H9 (cell line): ENCODE measurements around the gene GMPS. TPM values are rescaled to one million over a fixed set of nuclear protein-coding genes. Genes with fewer than 3 reads are reported as not detected.

Source experiments
- DNase-seq: peaks from one replicate; pipeline ENCODE4 v3.0.0-alpha.2; 2017
- H2AFZ ChIP-seq: one replicate; pipeline ENCODE4 v1.6.1; 2013; ENCODE audit warnings: mild to moderate bottlenecking, low read length, control low read depth, moderate library complexity
- H2AK5ac ChIP-seq: 2 replicates; pipeline ENCODE4 v1.6.1; 2013; ENCODE audit warnings: low read length, control low read depth, mixed read lengths; ENCODE audit not compliant: insufficient read length
- H2BK120ac ChIP-seq: one replicate; pipeline ENCODE4 v1.6.1; 2013; ENCODE audit warnings: low read depth, mild to moderate bottlenecking, low read length, control low read depth, inconsistent platforms; ENCODE audit not compliant: poor library complexity, severe bottlenecking
- H2BK12ac ChIP-seq: 2 replicates; pipeline ENCODE4 v1.6.1; 2013; ENCODE audit warnings: low read length, control low read depth, mixed read lengths, low read depth; ENCODE audit not compliant: insufficient read length
- H2BK15ac ChIP-seq: 2 replicates; pipeline ENCODE4 v1.6.1; 2013; ENCODE audit warnings: low read depth, low read length, control low read depth
- H2BK20ac ChIP-seq: one replicate; pipeline ENCODE4 v1.6.1; 2013; ENCODE audit warnings: low read depth, mild to moderate bottlenecking, low read length, control low read depth, inconsistent platforms; ENCODE audit not compliant: poor library complexity, severe bottlenecking
- H2BK5ac ChIP-seq: 2 replicates; pipeline ENCODE4 v1.6.1; 2013; ENCODE audit warnings: low read length, control low read depth, mixed read lengths; ENCODE audit not compliant: insufficient read length
- H3K14ac ChIP-seq: 2 replicates; pipeline ENCODE4 v1.6.1; 2013; ENCODE audit warnings: low read length, control low read depth; ENCODE audit not compliant: insufficient read depth
- H3K18ac ChIP-seq: 2 replicates; pipeline ENCODE4 v1.6.1; 2013; ENCODE audit warnings: low read depth, mild to moderate bottlenecking, mixed read lengths, low read length, control low read depth; ENCODE audit not compliant: insufficient read length
- H3K23ac ChIP-seq: 2 replicates; pipeline ENCODE4 v1.6.1; 2013; ENCODE audit warnings: low read length, control low read depth, mixed read lengths, low read depth; ENCODE audit not compliant: insufficient read length
- H3K23me2 ChIP-seq: 2 replicates; pipeline ENCODE4 v1.6.1; 2013; ENCODE audit warnings: low read depth, mild to moderate bottlenecking, mixed read lengths, low read length, control low read depth; ENCODE audit not compliant: insufficient read length, poor library complexity, severe bottlenecking
- H3K27ac ChIP-seq: 2 replicates; pipeline ENCODE4 v1.5.1; 2013; ENCODE audit warnings: low read length, control low read depth, mixed read lengths, low read depth; ENCODE audit not compliant: insufficient read length
- H3K27me3 ChIP-seq: 2 replicates; pipeline ENCODE4 v1.6.1; 2013; ENCODE audit warnings: low read length, control low read depth, inconsistent platforms; ENCODE audit not compliant: insufficient read depth
- H3K4ac ChIP-seq: 2 replicates; pipeline ENCODE4 v1.6.1; 2013; ENCODE audit warnings: low read depth, mild to moderate bottlenecking, control low read depth, inconsistent platforms, low read length, moderate library complexity
- H3K4me1 ChIP-seq: 2 replicates; pipeline ENCODE4 v1.6.1; 2013; ENCODE audit warnings: low read length, control low read depth, inconsistent platforms; ENCODE audit not compliant: insufficient read depth
- H3K4me2 ChIP-seq: 2 replicates; pipeline ENCODE4 v1.6.1; 2013; ENCODE audit warnings: low read length, control low read depth, mixed read lengths; ENCODE audit not compliant: insufficient read length, insufficient read depth
- H3K56ac ChIP-seq: 2 replicates; pipeline ENCODE4 v1.6.1; 2013; ENCODE audit warnings: low read depth, mild to moderate bottlenecking, mixed read lengths, low read length, control low read depth; ENCODE audit not compliant: insufficient read length
- H3K79me1 ChIP-seq: 2 replicates; pipeline ENCODE4 v1.6.1; 2013; ENCODE audit warnings: low read depth, mild to moderate bottlenecking, moderate library complexity, low read length, control low read depth, inconsistent platforms; ENCODE audit not compliant: insufficient read depth, poor library complexity, severe bottlenecking
- H3K79me2 ChIP-seq: 2 replicates; pipeline ENCODE4 v1.6.1; 2013; ENCODE audit warnings: low read length, control low read depth, inconsistent platforms; ENCODE audit not compliant: insufficient read depth
- H3K9ac ChIP-seq: 2 replicates; pipeline ENCODE4 v1.6.1; 2013; ENCODE audit warnings: low read length, control low read depth, mixed read lengths; ENCODE audit not compliant: insufficient read length; ENCODE audit errors: extremely low read depth
- H3K9me3 ChIP-seq: one replicate; pipeline ENCODE4 v1.6.1; 2013; ENCODE audit warnings: low read depth, low read length, inconsistent platforms; ENCODE audit not compliant: control insufficient read depth
- H3T11ph ChIP-seq: one replicate; pipeline ENCODE4 v1.6.1; 2013; ENCODE audit warnings: mild to moderate bottlenecking, low read length, control low read depth, inconsistent platforms
- H4K20me1 ChIP-seq: one replicate; pipeline ENCODE4 v1.6.1; 2013; ENCODE audit not compliant: control insufficient read depth, insufficient read length, insufficient read depth
- H4K5ac ChIP-seq: 2 replicates; pipeline ENCODE4 v1.6.1; 2013; ENCODE audit warnings: low read depth, mild to moderate bottlenecking, mixed read lengths, low read length, control low read depth; ENCODE audit not compliant: insufficient read length
- H4K8ac ChIP-seq: replicated peaks from 2 replicates; pipeline ENCODE4 v1.6.1; 2013; ENCODE audit warnings: low read length, control low read depth, mixed read lengths, low read depth; ENCODE audit not compliant: insufficient read length
- H4K91ac ChIP-seq: 2 replicates; pipeline ENCODE4 v1.6.1; 2013; ENCODE audit warnings: low read depth, mild to moderate bottlenecking, moderate library complexity, mixed read lengths, low read length, control low read depth; ENCODE audit not compliant: insufficient read length
- H3K27ac Mint-ChIP-seq, 3 experiments: 2 replicates in 2 of 3; 3 replicates in 1 of 3; pipeline ENCODE4 v1.8.0; 2020 to 2021; ENCODE audit warnings: mixed read lengths in 3 of 3, mild to moderate bottlenecking in 1 of 3, moderate library complexity in 1 of 3
- H3K27me3 Mint-ChIP-seq: 2 replicates; pipeline ENCODE4 v1.8.0; 2021; ENCODE audit warnings: low read depth, mild to moderate bottlenecking, moderate library complexity, mixed read lengths
- H3K36me3 Mint-ChIP-seq, 3 experiments: 2 replicates in 2 of 3; 3 replicates in 1 of 3; pipeline ENCODE4 v1.8.0; 2020 to 2021; ENCODE audit warnings: low read depth in 3 of 3, mixed read lengths in 3 of 3; ENCODE audit not compliant: insufficient read depth in 1 of 3
- H3K4me1 Mint-ChIP-seq, 2 experiments: 2 replicates each; pipeline ENCODE4 v1.8.0; 2020; ENCODE audit warnings: mixed read lengths in 2 of 2
- H3K4me3 Mint-ChIP-seq, 2 experiments: 2 replicates in 1 of 2; 3 replicates in 1 of 2; pipeline ENCODE4 v1.8.0; 2020 to 2021; ENCODE audit warnings: mild to moderate bottlenecking in 2 of 2, mixed read lengths in 2 of 2, moderate library complexity in 1 of 2
- H3K9me3 Mint-ChIP-seq, 2 experiments: 2 replicates in 1 of 2; 3 replicates in 1 of 2; pipeline ENCODE4 v1.8.0; 2020; ENCODE audit warnings: mild to moderate bottlenecking in 2 of 2, mixed read lengths in 2 of 2, moderate library complexity in 1 of 2
- WGBS: extraction: QIAGEN DNeasy Blood & Tissue Kit; methylation state at CpG from one replicate; pipeline ENCODE4 v1.1.7; 2013; ENCODE audit warnings: missing lambda C conversion rate, low lambda C conversion rate, mixed read lengths; ENCODE audit not compliant: insufficient read length; ENCODE audit errors: extremely low coverage; 5-methylcytosine and 5-hydroxymethylcytosine counted together
- total RNA-seq: library from RNA; stranded (reverse); gene quantifications from 2 replicates; pipeline ENCODE4 v1.2.1, GENCODE V29; 2021
- TF ChIP-seq, protein P1 (sequence below): fragments of 200-600 bp; sonication (generic); conservative IDR thresholded peaks from 3 replicates; pipeline ENCODE4 v1.8.0; 2021; ENCODE audit warnings: antibody characterized with exemption, mild to moderate bottlenecking

The GMPS gene
- total RNA-seq, 1 experiment from 2014 or later, result 142 TPM

DNA sequence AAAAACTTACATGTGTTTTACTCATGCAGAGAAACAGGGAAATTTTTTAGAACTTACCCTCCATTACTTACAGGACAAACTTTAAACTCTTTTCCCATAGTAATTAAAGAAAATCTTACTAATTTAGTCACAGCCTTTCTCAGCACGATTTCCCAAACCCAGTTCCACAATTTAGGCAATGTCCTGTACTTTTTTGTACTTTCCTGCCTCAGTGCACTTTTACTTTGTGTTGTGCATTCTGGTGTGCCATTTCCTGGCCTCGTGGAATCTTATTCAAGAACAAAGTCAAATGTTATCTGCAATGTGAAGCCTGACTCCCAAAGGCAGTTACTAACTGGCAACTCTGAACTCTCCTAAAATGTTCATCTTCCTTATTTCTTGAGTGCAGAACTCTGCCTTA is 18.1 kb upstream of the GMPS start:
- WGBS, result no CpG with 5 or more reads among the region's 2 CpGs
- no peak overlapping the region for H3K56ac ChIP-seq
- H3K4me1 Mint-ChIP-seq, result peaks cover 19 to 25% of the 10 kb centered on the region in 2 experiments
- H2BK120ac ChIP-seq, result no peak overlapping the region
- no peak for DNase-seq
- H4K5ac ChIP-seq, result no peak overlapping the region
- peaks cover 14% of the 10 kb centered on the region for H3K23me2 ChIP-seq
- H3K27me3 ChIP-seq, result no peaks in the 10 kb centered on the region
- H3K27ac Mint-ChIP-seq, result no peak overlapping the region; a peak in 1 of 7 replicates
- H2BK5ac ChIP-seq, result no peak overlapping the region
- no peaks in the 10 kb centered on the region for H4K20me1 ChIP-seq
- H2BK15ac ChIP-seq, result no peak overlapping the region
- H3K18ac ChIP-seq, result no peak overlapping the region
- H3K27me3 Mint-ChIP-seq, result peaks cover 4% of the 10 kb centered on the region; the same call in 1 of the 2 replicates
- no peak overlapping the region for H2AK5ac ChIP-seq
- H3K9ac ChIP-seq, result peak overlapping the region; percentile 77
- no peak overlapping the region for H2AFZ ChIP-seq
- no peak overlapping the region for H4K91ac ChIP-seq
- no peak overlapping the region for H3K27ac ChIP-seq
- H4K8ac ChIP-seq, result no peak overlapping the region
- no peak overlapping the region for H3T11ph ChIP-seq
- H3K36me3 Mint-ChIP-seq, result peaks cover 0 to 10% (median 3%) of the 10 kb centered on the region in 3 experiments; a peak in 2 of 7 replicates
- H2BK12ac ChIP-seq, result no peak overlapping the region
- peaks cover 3% of the 10 kb centered on the region for H3K79me1 ChIP-seq
- no peaks in the 10 kb centered on the region; the same call in 1 of the 2 replicates for H3K4me1 ChIP-seq
- no peak overlapping the region for H3K4ac ChIP-seq
- H3K4me3 Mint-ChIP-seq, result peak overlapping the region; percentile 95 to 98
- H3K23ac ChIP-seq, result no peak overlapping the region
- TF ChIP-seq, protein P1, sequence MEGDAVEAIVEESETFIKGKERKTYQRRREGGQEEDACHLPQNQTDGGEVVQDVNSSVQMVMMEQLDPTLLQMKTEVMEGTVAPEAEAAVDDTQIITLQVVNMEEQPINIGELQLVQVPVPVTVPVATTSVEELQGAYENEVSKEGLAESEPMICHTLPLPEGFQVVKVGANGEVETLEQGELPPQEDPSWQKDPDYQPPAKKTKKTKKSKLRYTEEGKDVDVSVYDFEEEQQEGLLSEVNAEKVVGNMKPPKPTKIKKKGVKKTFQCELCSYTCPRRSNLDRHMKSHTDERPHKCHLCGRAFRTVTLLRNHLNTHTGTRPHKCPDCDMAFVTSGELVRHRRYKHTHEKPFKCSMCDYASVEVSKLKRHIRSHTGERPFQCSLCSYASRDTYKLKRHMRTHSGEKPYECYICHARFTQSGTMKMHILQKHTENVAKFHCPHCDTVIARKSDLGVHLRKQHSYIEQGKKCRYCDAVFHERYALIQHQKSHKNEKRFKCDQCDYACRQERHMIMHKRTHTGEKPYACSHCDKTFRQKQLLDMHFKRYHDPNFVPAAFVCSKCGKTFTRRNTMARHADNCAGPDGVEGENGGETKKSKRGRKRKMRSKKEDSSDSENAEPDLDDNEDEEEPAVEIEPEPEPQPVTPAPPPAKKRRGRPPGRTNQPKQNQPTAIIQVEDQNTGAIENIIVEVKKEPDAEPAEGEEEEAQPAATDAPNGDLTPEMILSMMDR, result no peak
- no peak overlapping the region for H3K14ac ChIP-seq
- H3K79me2 ChIP-seq, result peaks cover 14% of the 10 kb centered on the region; the same call in 1 of the 2 replicates
- no peaks in the 10 kb centered on the region for H3K9me3 Mint-ChIP-seq
- H2BK20ac ChIP-seq, result no peak overlapping the region
- H3K4me2 ChIP-seq, result peak overlapping the region; percentile 88
- no peaks in the 10 kb centered on the region for H3K9me3 ChIP-seq
